Lower leg skin (tissue), 3 donors: ENCODE measurements around the gene SRRM4.

Source experiments
- POLR2A ChIP-seq, 2 donors: fragments of 450-650 bp; IDR thresholded peaks; one replicate each; pipeline ENCODE4 v1.6.1; 2016 to 2017; ENCODE audit warnings: antibody characterized with exemption in 2 of 2, mild to moderate bottlenecking in 1 of 2, moderate library complexity in 1 of 2
- TF ChIP-seq, protein P1 (sequence below), 3 donors: fragments of 450-650 bp; IDR thresholded peaks; one replicate each; pipeline ENCODE4 v1.5.1; 2016; ENCODE audit warnings: antibody characterized with exemption in 3 of 3, mild to moderate bottlenecking in 3 of 3, moderate library complexity in 2 of 3

DNA sequence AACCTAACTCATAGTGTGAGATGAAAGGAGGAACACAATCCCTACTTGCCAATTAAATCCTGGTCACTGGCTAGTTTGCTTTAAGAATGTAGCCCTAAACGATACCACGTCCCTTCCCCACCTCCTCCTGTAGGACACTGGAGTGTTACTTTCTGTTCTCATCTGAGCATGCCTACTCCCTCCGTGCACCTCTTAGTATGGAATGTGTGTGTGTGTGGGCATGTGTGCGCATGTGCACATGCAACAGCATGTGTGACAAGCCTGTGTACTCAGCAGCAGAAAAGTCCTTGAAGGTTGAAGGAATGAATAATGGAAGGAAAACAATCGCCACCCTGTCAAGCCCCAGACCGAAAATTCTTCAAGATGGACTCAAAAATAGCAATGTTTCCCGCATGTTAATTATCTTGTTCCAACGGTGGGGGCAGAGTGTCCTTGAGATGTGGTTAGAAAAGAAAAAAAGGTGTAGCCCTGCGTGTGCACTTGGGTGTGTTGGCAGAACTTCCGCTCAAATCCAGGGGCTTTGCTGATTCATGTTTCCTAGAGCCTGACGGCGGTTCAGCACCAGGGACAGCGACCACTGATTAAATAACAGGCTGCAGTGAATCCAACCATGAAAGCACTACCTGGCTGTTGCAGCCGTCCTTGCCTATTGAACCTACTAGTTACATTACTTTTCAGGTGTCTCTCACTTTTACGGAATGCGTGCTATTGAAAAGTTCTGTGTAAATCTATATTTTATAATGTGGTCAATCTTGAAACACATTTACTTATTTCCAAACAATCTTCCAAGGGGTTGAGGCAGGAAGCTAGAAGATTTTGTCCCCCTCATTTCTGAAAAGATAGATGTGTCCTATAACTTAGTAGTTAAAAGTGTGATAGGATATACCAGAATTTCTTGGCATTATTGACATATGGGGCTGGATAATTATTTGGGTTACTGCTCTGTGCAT, 79.8 kb downstream of the SRRM4 start:
- TF ChIP-seq, protein P1, sequence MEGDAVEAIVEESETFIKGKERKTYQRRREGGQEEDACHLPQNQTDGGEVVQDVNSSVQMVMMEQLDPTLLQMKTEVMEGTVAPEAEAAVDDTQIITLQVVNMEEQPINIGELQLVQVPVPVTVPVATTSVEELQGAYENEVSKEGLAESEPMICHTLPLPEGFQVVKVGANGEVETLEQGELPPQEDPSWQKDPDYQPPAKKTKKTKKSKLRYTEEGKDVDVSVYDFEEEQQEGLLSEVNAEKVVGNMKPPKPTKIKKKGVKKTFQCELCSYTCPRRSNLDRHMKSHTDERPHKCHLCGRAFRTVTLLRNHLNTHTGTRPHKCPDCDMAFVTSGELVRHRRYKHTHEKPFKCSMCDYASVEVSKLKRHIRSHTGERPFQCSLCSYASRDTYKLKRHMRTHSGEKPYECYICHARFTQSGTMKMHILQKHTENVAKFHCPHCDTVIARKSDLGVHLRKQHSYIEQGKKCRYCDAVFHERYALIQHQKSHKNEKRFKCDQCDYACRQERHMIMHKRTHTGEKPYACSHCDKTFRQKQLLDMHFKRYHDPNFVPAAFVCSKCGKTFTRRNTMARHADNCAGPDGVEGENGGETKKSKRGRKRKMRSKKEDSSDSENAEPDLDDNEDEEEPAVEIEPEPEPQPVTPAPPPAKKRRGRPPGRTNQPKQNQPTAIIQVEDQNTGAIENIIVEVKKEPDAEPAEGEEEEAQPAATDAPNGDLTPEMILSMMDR (IDR thresholded peaks at IDR 0.05): no peak
- TF ChIP-seq POLR2A (IDR thresholded peaks at IDR 0.05): no peak
